HepG2 (cell line): ENCODE data around the gene NLGN4X.

Experiments
- CBX2 ChIP-seq, 2 experiments: fragments of 200-600 bp in 1 of 2; sonication (generic); formaldehyde crosslinking in 1 of 2; IDR thresholded peaks; 2 replicates each; pipeline versions ENCODE4 v1.7.0 to v1.8.1; 2018 to 2022; ENCODE audit warnings: low read depth in 2 of 2, low read length in 1 of 2, mild to moderate bottlenecking in 1 of 2, missing genetic modification reagents in 1 of 2
- CEBPZ ChIP-seq: IDR thresholded peaks from 2 replicates; pipeline ENCODE4 v1.6.1; 2012; ENCODE audit warnings: low read length, improper control_type of control experiment
- CREB1 ChIP-seq, 2 experiments: fragments of 450-650 bp in 1 of 2; IDR thresholded peaks; 2 replicates each; pipeline ENCODE4 v1.6.1; 2016 to 2017; ENCODE audit warnings: control low read depth in 1 of 2, mild to moderate bottlenecking in 1 of 2, missing compliant biosample characterization in 1 of 2, missing genetic modification characterization in 1 of 2
- CTCF ChIP-seq: sonication (generic); formaldehyde crosslinking; IDR thresholded peaks from 2 replicates; pipeline ENCODE4 v1.5.0; 2020; ENCODE audit warnings: mild to moderate bottlenecking, missing genetic modification reagents, moderate library complexity
- FLYWCH1 ChIP-seq: sonication (generic); formaldehyde crosslinking; IDR thresholded peaks from 2 replicates; pipeline ENCODE4 v1.8.1; 2023; ENCODE audit warnings: mild to moderate bottlenecking, missing genetic modification reagents
- MYNN ChIP-seq: sonication (generic); formaldehyde crosslinking; IDR thresholded peaks from 2 replicates; pipeline ENCODE4 v1.4.0; 2020; ENCODE audit warnings: mild to moderate bottlenecking, low read depth, missing genetic modification reagents
- NAIF1 ChIP-seq: sonication (generic); formaldehyde crosslinking; IDR thresholded peaks from 2 replicates; pipeline ENCODE4 v1.5.0; 2020; ENCODE audit warnings: mild to moderate bottlenecking, missing genetic modification reagents, borderline replicate concordance
- POLR2A ChIP-seq, 2 experiments: IDR thresholded peaks; 2 replicates each; pipeline ENCODE4 v1.6.1; 2011; ENCODE audit warnings: low read depth in 2 of 2, low read length in 2 of 2, mild to moderate bottlenecking in 1 of 2, moderate library complexity in 1 of 2; ENCODE audit not compliant: insufficient read depth in 1 of 2
- RELA ChIP-seq: sonication (generic); formaldehyde crosslinking; IDR thresholded peaks from 2 replicates; pipeline ENCODE4 v1.4.0; 2020; ENCODE audit warnings: missing genetic modification reagents
- TAF1 ChIP-seq: sonication (generic); formaldehyde crosslinking; IDR thresholded peaks from 2 replicates; pipeline ENCODE4 v1.4.0; 2020; ENCODE audit warnings: missing genetic modification reagents
- TRIM22 ChIP-seq: fragments of 450-650 bp; IDR thresholded peaks from 2 replicates; pipeline ENCODE4 v1.6.1; 2017
- ZNF263 ChIP-seq: sonication (generic); formaldehyde crosslinking; IDR thresholded peaks from 2 replicates; pipeline ENCODE4 v1.4.0; 2020; ENCODE audit warnings: missing genetic modification reagents
- ZNF280B ChIP-seq: sonication (generic); formaldehyde crosslinking; IDR thresholded peaks from 2 replicates; pipeline ENCODE4 v1.5.0; 2020; ENCODE audit warnings: missing genetic modification reagents, mild to moderate bottlenecking, borderline replicate concordance

GRCh38 chrX:6071731-6072130, 156.9 kb downstream of the NLGN4X start:
- TF ChIP-seq FLYWCH1 (no peak), POLR2A (IDR thresholded peaks at IDR 0.05; ENCODE audit: insufficient read depth in 1 of 2, low read depth in 2 of 2, low read length in 2 of 2) (no peak), NAIF1 (CRISPR knock-in tag) (no peak), TAF1 (CRISPR knock-in tag) (no peak), TRIM22 (no peak), CEBPZ (no peak), ZNF280B (CRISPR knock-in tag) (no peak), RELA (CRISPR knock-in tag) (no peak), CREB1 (IDR thresholded peaks at IDR 0.05) (no peak), CREB1 (CRISPR knock-in tag; IDR thresholded peaks at IDR 0.05) (no peak), MYNN (CRISPR knock-in tag) (no peak), CTCF (CRISPR knock-in tag) (no peak), ZNF263 (CRISPR knock-in tag) (no peak), CBX2 (IDR thresholded peaks at IDR 0.05; ENCODE audit: low read depth, low read length) (no peak), CBX2 (CRISPR knock-in tag; IDR thresholded peaks at IDR 0.05; ENCODE audit: low read depth) (no peak)
